Measurements from ENCODE around the gene PLEKHH1.
"Not testable (repeated sequence)": the region's sequence is repeated elsewhere in the genome, so short reads cannot be mapped to it uniquely, and the experiment has no call there.

Gene PLEKHH1

DNA sequence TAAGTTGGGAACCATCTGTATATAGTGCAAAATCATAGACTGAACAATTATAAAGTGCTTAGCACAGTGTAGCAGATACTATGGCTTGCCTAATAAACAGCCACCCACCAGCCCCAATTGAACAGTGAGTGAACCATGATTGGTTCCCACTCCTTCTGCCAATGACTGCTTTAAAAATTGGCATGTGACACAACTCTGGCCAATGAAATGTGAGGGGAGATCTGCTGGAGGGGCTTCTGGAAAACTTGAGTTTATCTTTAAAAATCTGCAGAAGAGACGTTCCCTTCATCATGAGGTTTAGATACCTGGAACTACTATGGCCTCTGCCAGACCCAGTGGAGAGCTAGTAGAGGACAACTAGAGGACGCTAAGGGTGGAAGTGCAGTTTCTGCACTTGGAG is 62.3 kb downstream of the PLEKHH1 start:
- Histone ChIP-seq H3K27ac (no peak overlapping the region), H3K79me2 (ENCODE audit: insufficient read depth, low read depth) (no peaks in the 10 kb centered on the region), H3K4me3 (IDR thresholded peaks at IDR 0.05; ENCODE audit: insufficient read depth, low read depth, low read length) (no peak overlapping the region), H3K4me1 (ENCODE audit: low read depth, poor library complexity, severe bottlenecking) (no peaks in the 10 kb centered on the region), H3K27me3 (ENCODE audit: insufficient read depth, low read depth) (no peaks in the 10 kb centered on the region), H4K20me1 (ENCODE audit: insufficient read depth) (no peaks in the 10 kb centered on the region), H3K9ac (no peak overlapping the region), H2AFZ (ENCODE audit: low read depth) (no peak overlapping the region), H3K36me3 (ENCODE audit: insufficient read depth) (no peaks in the 10 kb centered on the region), H3K4me2 (no peak overlapping the region)
- TF ChIP-seq, protein P1, sequence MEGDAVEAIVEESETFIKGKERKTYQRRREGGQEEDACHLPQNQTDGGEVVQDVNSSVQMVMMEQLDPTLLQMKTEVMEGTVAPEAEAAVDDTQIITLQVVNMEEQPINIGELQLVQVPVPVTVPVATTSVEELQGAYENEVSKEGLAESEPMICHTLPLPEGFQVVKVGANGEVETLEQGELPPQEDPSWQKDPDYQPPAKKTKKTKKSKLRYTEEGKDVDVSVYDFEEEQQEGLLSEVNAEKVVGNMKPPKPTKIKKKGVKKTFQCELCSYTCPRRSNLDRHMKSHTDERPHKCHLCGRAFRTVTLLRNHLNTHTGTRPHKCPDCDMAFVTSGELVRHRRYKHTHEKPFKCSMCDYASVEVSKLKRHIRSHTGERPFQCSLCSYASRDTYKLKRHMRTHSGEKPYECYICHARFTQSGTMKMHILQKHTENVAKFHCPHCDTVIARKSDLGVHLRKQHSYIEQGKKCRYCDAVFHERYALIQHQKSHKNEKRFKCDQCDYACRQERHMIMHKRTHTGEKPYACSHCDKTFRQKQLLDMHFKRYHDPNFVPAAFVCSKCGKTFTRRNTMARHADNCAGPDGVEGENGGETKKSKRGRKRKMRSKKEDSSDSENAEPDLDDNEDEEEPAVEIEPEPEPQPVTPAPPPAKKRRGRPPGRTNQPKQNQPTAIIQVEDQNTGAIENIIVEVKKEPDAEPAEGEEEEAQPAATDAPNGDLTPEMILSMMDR (conservative IDR thresholded peaks at IDR 0.05; ENCODE audit: low read depth, low read length) = no peak

DNA sequence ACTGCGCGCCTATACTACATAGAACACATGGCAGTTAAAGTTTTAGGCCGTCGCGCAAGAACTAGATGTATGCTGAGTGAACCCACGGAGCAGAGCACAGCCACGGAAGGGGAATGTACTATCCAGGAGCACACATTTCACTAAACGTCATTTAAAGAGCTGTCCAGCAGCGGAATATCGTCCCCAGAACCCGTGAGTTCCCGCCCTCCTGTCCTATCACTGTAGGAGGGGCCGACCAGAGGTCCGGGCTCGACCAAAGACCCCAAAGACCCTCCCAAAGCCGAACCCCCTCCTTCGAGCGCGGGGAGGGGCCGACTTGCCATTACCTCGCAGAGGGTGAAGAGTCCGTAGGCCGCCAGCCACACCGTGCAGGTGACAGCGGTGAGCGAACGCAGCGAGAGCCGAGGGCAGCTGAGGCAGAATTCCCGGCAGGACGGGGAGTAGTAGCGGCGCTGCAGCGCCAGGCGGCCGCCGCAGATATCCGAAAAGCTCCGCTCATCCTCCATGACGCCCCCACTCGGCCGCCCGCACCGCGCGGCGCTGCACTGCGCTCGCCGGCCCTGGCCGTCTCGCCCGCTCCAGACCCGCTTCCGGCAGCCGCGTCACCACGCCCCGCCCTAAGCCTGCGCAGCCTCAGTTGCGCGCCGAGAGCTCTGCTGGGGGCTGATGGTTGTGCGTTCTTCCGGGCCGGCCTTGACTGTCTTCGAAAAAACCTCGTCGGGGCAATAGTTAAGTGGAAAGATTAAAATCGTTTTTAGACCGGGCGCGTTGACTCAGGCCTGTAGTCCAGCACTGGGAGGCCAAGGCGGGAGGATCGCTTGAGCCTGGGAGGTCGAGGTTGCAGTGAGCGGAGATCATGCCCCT is 66.8 kb downstream of the PLEKHH1 start, which contains the start of gene PIGH:
TSS of gene PIGH (minus strand) at position 571 of the 864 bp plus-strand sequence. CDS start at position 506, 65 bp downstream.
- Histone ChIP-seq H2AFZ (ENCODE audit: low read depth) (peak within 1 kb of the TSS; percentile 94), H3K4me2 (peak within 1 kb of the TSS; percentile 92), H3K27me3 (ENCODE audit: insufficient read depth, low read depth) (no peaks in the 10 kb centered on the region), H4K20me1 (ENCODE audit: insufficient read depth) (no peaks in the 10 kb centered on the region), H3K4me3 (IDR thresholded peaks at IDR 0.05; ENCODE audit: insufficient read depth, low read depth, low read length) (no peak within 1 kb of the TSS), H3K79me2 (ENCODE audit: insufficient read depth, low read depth) (no peaks in the 10 kb centered on the region), H3K36me3 (ENCODE audit: insufficient read depth) (no peaks in the 10 kb centered on the region), H3K4me1 (ENCODE audit: low read depth, poor library complexity, severe bottlenecking) (peaks cover 10% of the 10 kb centered on the region), H3K27ac (no peak within 1 kb of the TSS; the same call in 1 of the 2 replicates), H3K9ac (peak within 1 kb of the TSS; percentile 58; the same call in 1 of the 2 replicates)
- TF ChIP-seq, protein P1 (conservative IDR thresholded peaks at IDR 0.05; ENCODE audit: low read depth, low read length) = peak; percentile 42

DNA sequence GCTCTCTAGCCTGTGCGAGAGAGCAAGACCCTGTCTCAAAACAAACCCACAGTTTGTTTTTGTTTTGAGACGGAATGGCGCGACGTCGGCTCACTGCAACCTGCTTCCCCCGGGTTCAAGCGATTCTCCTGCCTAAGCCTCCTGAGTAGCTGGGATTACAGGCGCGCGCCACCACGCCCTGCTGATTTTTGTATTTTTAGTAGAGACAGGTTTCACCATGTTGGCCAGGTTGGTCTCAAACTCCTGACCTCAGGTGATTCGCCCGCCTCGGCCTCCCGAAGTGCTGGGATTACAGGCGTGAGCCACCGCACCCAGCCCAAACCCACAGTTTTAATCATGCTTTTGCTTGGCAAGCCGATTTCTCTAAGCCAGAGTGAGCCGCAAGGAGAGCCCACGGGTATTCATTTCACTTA is 67.5 kb downstream of the PLEKHH1 start:
- Histone ChIP-seq H2AFZ (ENCODE audit: low read depth) (peak overlapping the region; percentile 94), H3K4me1 (ENCODE audit: low read depth, poor library complexity, severe bottlenecking) (peaks cover 16% of the 10 kb centered on the region)
- H3K36me3 ChIP-seq (ENCODE audit: insufficient read depth); H4K20me1 ChIP-seq (ENCODE audit: insufficient read depth); H3K4me2 ChIP-seq; H3K4me3 ChIP-seq (IDR thresholded peaks at IDR 0.05; ENCODE audit: insufficient read depth, low read depth, low read length); H3K9ac ChIP-seq; H3K27me3 ChIP-seq (ENCODE audit: insufficient read depth, low read depth); H3K27ac ChIP-seq; H3K79me2 ChIP-seq (ENCODE audit: insufficient read depth, low read depth): not testable (repeated sequence)

DNA sequence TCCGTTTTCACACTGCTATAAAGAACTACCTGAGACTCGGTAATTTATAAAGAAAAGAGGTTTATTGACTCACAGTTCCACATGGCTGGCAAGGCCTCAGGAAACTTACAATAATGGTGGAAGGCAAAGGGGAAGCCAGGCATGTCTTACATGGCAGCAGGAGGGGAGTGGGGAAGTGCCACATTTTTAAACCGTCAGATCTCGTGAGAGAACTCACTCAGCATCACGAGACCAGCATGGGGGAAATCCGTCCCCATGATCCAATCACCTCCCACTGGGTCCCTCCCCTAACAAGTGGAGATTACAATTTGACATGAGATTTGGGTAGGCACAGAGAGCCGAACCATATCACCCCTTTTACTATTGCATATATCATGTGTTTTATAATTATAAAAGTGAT is 69.0 kb downstream of the PLEKHH1 start:
- Histone ChIP-seq H3K79me2 (ENCODE audit: insufficient read depth, low read depth) (no peaks in the 10 kb centered on the region), H3K9ac (no peak overlapping the region), H3K4me1 (ENCODE audit: low read depth, poor library complexity, severe bottlenecking) (peaks cover 17% of the 10 kb centered on the region), H3K27ac (no peak overlapping the region), H2AFZ (ENCODE audit: low read depth) (no peak overlapping the region), H3K4me3 (IDR thresholded peaks at IDR 0.05; ENCODE audit: insufficient read depth, low read depth, low read length) (no peak overlapping the region), H3K27me3 (ENCODE audit: insufficient read depth, low read depth) (no peaks in the 10 kb centered on the region), H4K20me1 (ENCODE audit: insufficient read depth) (no peaks in the 10 kb centered on the region), H3K36me3 (ENCODE audit: insufficient read depth) (no peaks in the 10 kb centered on the region), H3K4me2 (no peak overlapping the region)
- TF ChIP-seq, protein P1 (conservative IDR thresholded peaks at IDR 0.05; ENCODE audit: low read depth, low read length) = no peak

DNA sequence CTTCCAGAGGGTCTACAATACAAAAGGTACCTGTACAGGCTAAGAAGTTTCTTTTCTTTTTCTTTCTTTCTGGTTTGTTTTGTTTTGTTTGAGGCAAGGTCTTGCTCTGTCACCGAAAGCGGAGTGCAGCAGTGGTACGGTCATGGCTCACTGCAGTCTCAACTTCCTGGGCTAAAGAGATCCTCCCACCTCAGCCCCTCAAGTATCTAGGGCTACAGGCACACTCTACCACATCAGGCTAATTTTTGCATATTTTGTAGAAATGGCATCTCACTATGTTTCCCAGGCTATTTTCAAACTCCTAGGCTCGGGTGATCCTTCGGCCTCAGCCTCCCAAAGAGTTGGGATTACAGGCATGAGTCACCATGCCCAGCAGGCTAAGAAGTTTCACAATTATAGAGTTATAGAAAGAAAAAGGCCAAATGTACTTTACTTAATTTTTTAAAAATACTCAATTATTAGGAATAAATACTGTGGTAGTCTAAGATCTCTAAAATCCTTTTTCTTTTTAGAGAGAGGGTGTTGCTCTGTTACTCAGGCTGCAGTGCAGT is 70.0 kb downstream of the PLEKHH1 start:
- Histone ChIP-seq H3K4me3 (IDR thresholded peaks at IDR 0.05; ENCODE audit: insufficient read depth, low read depth, low read length) (no peak overlapping the region), H3K27me3 (ENCODE audit: insufficient read depth, low read depth) (no peaks in the 10 kb centered on the region), H3K36me3 (ENCODE audit: insufficient read depth) (no peaks in the 10 kb centered on the region), H2AFZ (ENCODE audit: low read depth) (no peak overlapping the region), H3K9ac (no peak overlapping the region), H3K4me1 (ENCODE audit: low read depth, poor library complexity, severe bottlenecking) (peaks cover 17% of the 10 kb centered on the region), H3K27ac (no peak overlapping the region), H3K79me2 (ENCODE audit: insufficient read depth, low read depth) (no peaks in the 10 kb centered on the region), H3K4me2 (no peak overlapping the region), H4K20me1 (ENCODE audit: insufficient read depth) (no peaks in the 10 kb centered on the region)
- TF ChIP-seq, protein P1 (conservative IDR thresholded peaks at IDR 0.05; ENCODE audit: low read depth, low read length) = no peak

Data from KMS-11 (cell line).